ENCODE results near the gene ADCY6.

DNA sequence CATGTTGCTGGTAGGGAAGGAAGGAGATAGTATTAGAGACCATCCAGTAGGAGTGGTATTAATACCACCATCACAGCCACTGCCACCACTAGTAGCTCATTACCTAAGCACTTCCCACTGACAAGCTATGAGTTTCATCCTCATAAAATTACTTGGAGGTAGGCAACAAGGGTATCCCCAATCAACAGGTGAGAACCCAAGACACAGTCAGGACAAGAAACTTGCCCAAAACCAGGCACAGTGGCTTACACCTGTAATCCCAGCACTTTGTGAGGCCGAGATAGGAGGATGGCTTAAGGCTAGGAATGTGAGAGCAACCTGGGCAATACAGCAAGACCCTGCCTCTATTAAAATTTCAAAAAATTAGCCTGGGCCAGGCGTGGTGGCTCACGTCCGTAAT is 5.5 kb downstream of the ADCY6 start:
- TF ChIP-seq, protein P1, sequence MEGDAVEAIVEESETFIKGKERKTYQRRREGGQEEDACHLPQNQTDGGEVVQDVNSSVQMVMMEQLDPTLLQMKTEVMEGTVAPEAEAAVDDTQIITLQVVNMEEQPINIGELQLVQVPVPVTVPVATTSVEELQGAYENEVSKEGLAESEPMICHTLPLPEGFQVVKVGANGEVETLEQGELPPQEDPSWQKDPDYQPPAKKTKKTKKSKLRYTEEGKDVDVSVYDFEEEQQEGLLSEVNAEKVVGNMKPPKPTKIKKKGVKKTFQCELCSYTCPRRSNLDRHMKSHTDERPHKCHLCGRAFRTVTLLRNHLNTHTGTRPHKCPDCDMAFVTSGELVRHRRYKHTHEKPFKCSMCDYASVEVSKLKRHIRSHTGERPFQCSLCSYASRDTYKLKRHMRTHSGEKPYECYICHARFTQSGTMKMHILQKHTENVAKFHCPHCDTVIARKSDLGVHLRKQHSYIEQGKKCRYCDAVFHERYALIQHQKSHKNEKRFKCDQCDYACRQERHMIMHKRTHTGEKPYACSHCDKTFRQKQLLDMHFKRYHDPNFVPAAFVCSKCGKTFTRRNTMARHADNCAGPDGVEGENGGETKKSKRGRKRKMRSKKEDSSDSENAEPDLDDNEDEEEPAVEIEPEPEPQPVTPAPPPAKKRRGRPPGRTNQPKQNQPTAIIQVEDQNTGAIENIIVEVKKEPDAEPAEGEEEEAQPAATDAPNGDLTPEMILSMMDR (optimal IDR thresholded peaks at IDR 0.05 in 1 of 3, IDR thresholded peaks at IDR 0.05 in 1 of 3, conservative IDR thresholded peaks at IDR 0.05 in 1 of 3; ENCODE audit: extremely low read depth in 1 of 3, insufficient read depth in 2 of 3, low read length in 3 of 3) = no peak
- no peak for TF ChIP-seq EZH2 (IDR thresholded peaks at IDR 0.05; ENCODE audit: low read length)

Data from keratinocyte (primary cell).